ENCODE data around the gene GTF3A.

GTF3A gene

DNA sequence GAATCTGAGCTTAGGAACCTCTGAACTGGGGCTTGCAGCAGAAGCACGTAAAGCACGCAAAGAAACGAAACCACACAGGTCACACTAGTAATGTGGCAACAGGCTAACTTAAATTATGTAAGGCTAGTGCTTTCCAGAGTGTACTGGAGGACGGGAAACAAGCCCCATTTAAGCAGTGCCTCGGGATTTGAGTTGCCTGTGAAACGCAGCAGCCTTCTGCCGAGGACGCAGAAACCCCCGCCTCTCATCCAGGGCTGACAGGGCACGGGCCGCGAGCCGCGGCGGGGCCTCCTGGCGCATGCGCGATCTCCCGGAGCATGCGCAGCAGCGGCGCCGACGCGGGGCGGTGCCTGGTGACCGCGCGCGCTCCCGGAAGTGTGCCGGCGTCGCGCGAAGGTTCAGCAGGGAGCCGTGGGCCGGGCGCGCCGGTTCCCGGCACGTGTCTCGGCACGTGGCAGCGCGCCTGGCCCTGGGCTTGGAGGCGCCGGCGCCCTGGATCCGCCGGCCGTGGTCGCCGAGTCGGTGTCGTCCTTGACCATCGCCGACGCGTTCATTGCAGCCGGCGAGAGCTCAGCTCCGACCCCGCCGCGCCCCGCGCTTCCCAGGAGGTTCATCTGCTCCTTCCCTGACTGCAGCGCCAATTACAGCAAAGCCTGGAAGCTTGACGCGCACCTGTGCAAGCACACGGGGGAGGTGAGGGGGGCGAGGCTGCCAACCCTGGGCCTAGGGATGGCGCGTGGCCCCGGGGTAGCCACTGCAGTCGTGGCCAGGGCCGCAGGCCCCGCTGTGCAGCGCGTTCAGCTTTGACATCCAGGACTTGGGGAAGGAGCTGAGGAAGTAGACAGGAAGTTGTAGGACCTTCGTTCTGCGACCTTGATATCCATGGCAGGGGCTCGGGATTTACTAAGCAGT, at the start of gene GTF3A:
GTF3A (plus strand) TSS at position 374 of the 912 bp plus-strand sequence.
- peaks cover 4% of the 10 kb centered on the region for H3K27me3 Mint-ChIP-seq (ENCODE audit: low read depth)
- H3K4me3 Mint-ChIP-seq: peak within 1 kb of the TSS; percentile 81 to 90 (median 89)
- TF ChIP-seq, protein P1, sequence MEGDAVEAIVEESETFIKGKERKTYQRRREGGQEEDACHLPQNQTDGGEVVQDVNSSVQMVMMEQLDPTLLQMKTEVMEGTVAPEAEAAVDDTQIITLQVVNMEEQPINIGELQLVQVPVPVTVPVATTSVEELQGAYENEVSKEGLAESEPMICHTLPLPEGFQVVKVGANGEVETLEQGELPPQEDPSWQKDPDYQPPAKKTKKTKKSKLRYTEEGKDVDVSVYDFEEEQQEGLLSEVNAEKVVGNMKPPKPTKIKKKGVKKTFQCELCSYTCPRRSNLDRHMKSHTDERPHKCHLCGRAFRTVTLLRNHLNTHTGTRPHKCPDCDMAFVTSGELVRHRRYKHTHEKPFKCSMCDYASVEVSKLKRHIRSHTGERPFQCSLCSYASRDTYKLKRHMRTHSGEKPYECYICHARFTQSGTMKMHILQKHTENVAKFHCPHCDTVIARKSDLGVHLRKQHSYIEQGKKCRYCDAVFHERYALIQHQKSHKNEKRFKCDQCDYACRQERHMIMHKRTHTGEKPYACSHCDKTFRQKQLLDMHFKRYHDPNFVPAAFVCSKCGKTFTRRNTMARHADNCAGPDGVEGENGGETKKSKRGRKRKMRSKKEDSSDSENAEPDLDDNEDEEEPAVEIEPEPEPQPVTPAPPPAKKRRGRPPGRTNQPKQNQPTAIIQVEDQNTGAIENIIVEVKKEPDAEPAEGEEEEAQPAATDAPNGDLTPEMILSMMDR (IDR thresholded peaks at IDR 0.05; ENCODE audit: unreplicated experiment in 3 of 3): no peak
- H3K9me3 Mint-ChIP-seq: no peaks in the 10 kb centered on the region
- peak within 1 kb of the TSS in 2 of 3 experiments; percentile 81 to 90 for H3K27ac Mint-ChIP-seq
- H3K4me1 Mint-ChIP-seq: peaks cover 45% of the 10 kb centered on the region
- H3K36me3 Mint-ChIP-seq (ENCODE audit: low read depth): peaks cover 19% of the 10 kb centered on the region

GRCh38 chr13:27374650-27375049, 49.8 kb upstream of the GTF3A start:
- Mint-ChIP-seq H3K9me3 (peaks cover 5% of the 10 kb centered on the region), H3K27ac (no peak overlapping the region), H3K4me3 (no peak overlapping the region), H3K27me3 (ENCODE audit: low read depth) (peaks cover 65% of the 10 kb centered on the region), H3K36me3 (ENCODE audit: low read depth) (no peaks in the 10 kb centered on the region), H3K4me1 (no peaks in the 10 kb centered on the region)
- TF ChIP-seq, protein P1 (IDR thresholded peaks at IDR 0.05; ENCODE audit: unreplicated experiment in 3 of 3): peak; percentile 72 to 78 (median 77)

DNA sequence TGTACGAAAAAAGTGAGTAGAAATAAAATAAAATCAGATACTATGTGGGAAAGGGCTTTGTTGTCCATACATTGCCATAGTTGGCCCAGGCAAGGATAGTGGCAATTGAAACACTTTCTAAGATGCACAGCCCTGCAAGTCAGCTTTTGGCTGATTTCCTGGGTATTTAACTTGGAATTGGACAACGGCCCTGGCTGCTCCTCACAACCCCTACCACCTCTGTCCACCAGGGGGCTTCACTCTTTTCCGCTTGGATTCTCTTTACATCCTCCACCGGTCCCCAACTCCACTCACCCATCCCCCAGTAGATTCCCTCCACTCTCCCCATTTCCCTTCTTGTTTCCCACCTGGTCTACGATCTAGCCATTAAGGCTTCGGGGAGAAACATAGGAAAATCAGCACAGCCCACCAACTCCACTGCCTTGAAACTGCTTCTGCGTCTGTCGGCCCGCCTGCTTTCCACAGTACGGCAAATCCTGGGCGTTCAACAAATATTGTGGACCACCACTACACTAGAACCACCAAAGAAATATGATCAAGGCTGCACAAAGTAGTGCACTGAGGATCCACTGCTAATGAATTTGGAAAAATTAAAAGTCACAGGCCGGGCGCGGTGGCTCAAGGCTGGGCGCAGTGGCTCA, 48.6 kb upstream of the GTF3A start:
- H3K27ac Mint-ChIP-seq: no peak overlapping the region
- no peak overlapping the region for H3K4me3 Mint-ChIP-seq
- TF ChIP-seq, protein P1 (IDR thresholded peaks at IDR 0.05; ENCODE audit: unreplicated experiment in 3 of 3): peak; percentile 76 to 81 (median 79)
- no peaks in the 10 kb centered on the region for H3K36me3 Mint-ChIP-seq (ENCODE audit: low read depth)
- H3K9me3 Mint-ChIP-seq: no peaks in the 10 kb centered on the region
- peaks cover 65% of the 10 kb centered on the region for H3K27me3 Mint-ChIP-seq (ENCODE audit: low read depth)
- no peaks in the 10 kb centered on the region for H3K4me1 Mint-ChIP-seq

DNA sequence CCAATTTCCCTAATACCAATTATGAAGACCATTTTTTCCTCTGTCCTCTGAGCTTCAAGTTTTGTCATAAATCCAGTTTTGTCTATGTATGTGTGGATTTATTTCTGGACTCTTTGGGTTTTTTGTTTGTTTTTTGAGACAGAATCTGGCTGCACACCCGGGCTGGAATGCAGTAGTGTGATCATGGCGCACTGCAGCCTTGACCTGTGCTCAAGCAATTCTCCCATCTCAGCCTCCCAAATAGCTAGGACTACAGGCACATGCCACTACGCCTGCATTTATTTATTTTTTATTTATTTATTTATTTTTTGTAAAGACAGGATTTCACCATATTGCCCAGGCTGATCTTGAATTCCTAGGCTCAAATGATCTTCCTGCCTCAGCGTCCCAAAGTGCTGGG, 45.3 kb upstream of the GTF3A start:
- H3K9me3 Mint-ChIP-seq: no peaks in the 10 kb centered on the region
- H3K4me1 Mint-ChIP-seq: no peaks in the 10 kb centered on the region
- TF ChIP-seq, protein P1 (IDR thresholded peaks at IDR 0.05; ENCODE audit: unreplicated experiment in 3 of 3): no peak
- no peak overlapping the region for H3K4me3 Mint-ChIP-seq
- peaks cover 62% of the 10 kb centered on the region for H3K27me3 Mint-ChIP-seq (ENCODE audit: low read depth)
- H3K36me3 Mint-ChIP-seq (ENCODE audit: low read depth): no peaks in the 10 kb centered on the region
- H3K27ac Mint-ChIP-seq: no peak overlapping the region

GRCh38 chr13:27379694-27380641, 44.5 kb upstream of the GTF3A start:
- Mint-ChIP-seq H3K36me3 (ENCODE audit: low read depth) (no peaks in the 10 kb centered on the region), H3K4me1 (no peaks in the 10 kb centered on the region), H3K27ac (no peak overlapping the region), H3K4me3 (no peak overlapping the region), H3K27me3 (ENCODE audit: low read depth) (peaks cover 60% of the 10 kb centered on the region), H3K9me3 (no peaks in the 10 kb centered on the region)
- TF ChIP-seq, protein P1 (IDR thresholded peaks at IDR 0.05; ENCODE audit: unreplicated experiment in 3 of 3): peak; percentile 52 to 66 (median 52)

All from nephron (organoid).